NB4 (cell line): ENCODE measurements around the gene LTA4H.

Source experiments
- DNase-seq: peaks from one replicate; pipeline ENCODE4 v3.0.0; 2010; ENCODE audit warnings: low read depth
- H3K4me3 ChIP-seq: one replicate; pipeline ENCODE4 v1.5.1; 2011; ENCODE audit warnings: mild to moderate bottlenecking, low read depth, low read length, moderate library complexity
- MAX ChIP-seq: IDR thresholded peaks from 2 replicates; pipeline ENCODE4 v1.6.1; 2011; ENCODE audit warnings: low read depth, low read length
- MYC ChIP-seq: IDR thresholded peaks from 2 replicates; pipeline ENCODE4 v1.6.1; 2011; ENCODE audit warnings: low read depth, low read length
- POLR2A ChIP-seq: IDR thresholded peaks from 2 replicates; pipeline ENCODE4 v1.6.1; 2011; ENCODE audit warnings: mild to moderate bottlenecking; ENCODE audit not compliant: insufficient read length; ENCODE audit errors: extremely low read depth

LTA4H gene

GRCh38 chr12:95953000-95953399, 82.4 kb downstream of the LTA4H start:
- DNase-seq: no peak
- TF ChIP-seq POLR2A (no peak), MAX (no peak), MYC (no peak)
- no peak overlapping the region for H3K4me3 ChIP-seq

DNA sequence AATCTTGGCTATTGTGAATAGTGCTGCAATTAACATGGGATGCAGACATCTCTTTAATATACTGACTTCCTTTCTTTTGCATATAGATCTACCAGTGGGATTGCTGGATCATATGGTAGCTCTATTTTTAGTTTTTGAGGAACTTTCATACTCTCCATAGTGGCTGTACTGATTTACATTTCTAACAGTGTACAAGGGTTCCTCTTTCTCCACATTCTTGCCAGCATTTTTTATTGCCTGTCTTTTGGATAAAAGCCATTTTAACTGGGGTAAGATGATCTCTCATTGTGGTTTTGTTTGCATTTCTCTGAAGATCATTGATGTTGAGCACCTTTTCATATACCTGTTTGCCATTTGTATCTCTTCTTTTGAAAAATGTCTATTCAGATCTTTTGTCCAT, 83.9 kb downstream of the LTA4H start:
- H3K4me3 ChIP-seq: no peak overlapping the region
- no peak for TF ChIP-seq MAX
- DNase-seq: no peak
